Measurements from ENCODE around the gene GPR55.

- TF ChIP-seq, protein P1, sequence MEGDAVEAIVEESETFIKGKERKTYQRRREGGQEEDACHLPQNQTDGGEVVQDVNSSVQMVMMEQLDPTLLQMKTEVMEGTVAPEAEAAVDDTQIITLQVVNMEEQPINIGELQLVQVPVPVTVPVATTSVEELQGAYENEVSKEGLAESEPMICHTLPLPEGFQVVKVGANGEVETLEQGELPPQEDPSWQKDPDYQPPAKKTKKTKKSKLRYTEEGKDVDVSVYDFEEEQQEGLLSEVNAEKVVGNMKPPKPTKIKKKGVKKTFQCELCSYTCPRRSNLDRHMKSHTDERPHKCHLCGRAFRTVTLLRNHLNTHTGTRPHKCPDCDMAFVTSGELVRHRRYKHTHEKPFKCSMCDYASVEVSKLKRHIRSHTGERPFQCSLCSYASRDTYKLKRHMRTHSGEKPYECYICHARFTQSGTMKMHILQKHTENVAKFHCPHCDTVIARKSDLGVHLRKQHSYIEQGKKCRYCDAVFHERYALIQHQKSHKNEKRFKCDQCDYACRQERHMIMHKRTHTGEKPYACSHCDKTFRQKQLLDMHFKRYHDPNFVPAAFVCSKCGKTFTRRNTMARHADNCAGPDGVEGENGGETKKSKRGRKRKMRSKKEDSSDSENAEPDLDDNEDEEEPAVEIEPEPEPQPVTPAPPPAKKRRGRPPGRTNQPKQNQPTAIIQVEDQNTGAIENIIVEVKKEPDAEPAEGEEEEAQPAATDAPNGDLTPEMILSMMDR (conservative IDR thresholded peaks at IDR 0.05; ENCODE audit: low read depth, low read length) = no peak
- TF ChIP-seq EZH2 (IDR thresholded peaks at IDR 0.05; ENCODE audit: borderline replicate concordance, low read depth, low read length, poor library complexity, severe bottlenecking) = no peak
These were observed 3.8 kb upstream of the GPR55 start for GRCh38 chr2:230928701-230929380.

Data from A673 (cell line).